IMR-90 (cell line): Measurements from ENCODE around the gene SEC24A.
A peak's percentile ranks its signal among the peaks of the same experiment; 100 is the strongest.

Source experiments
- BHLHE40 ChIP-seq: fragments of 150-350 bp; IDR thresholded peaks from 2 replicates; pipeline ENCODE4 v1.6.1; 2016; ENCODE audit warnings: mild to moderate bottlenecking, low read depth, low read length
- CEBPB ChIP-seq: IDR thresholded peaks from 2 replicates; pipeline ENCODE4 v1.6.1; 2012; ENCODE audit warnings: low read depth, low read length, improper control_type of control experiment
- CHD1 ChIP-seq: IDR thresholded peaks from 2 replicates; pipeline ENCODE4 v1.6.1; 2012; ENCODE audit warnings: low read depth, low read length, improper control_type of control experiment
- MAFK ChIP-seq: IDR thresholded peaks from 2 replicates; pipeline ENCODE4 v1.6.1; 2012; ENCODE audit warnings: low read depth, low read length, improper control_type of control experiment
- MAZ ChIP-seq: IDR thresholded peaks from 2 replicates; pipeline ENCODE4 v1.6.1; 2012; ENCODE audit warnings: low read depth, mild to moderate bottlenecking, low read length, improper control_type of control experiment, moderate library complexity, borderline replicate concordance
- MXI1 ChIP-seq: IDR thresholded peaks from 2 replicates; pipeline ENCODE4 v1.6.1; 2012; ENCODE audit warnings: low read depth, mild to moderate bottlenecking, low read length, moderate library complexity, borderline replicate concordance
- POLR2A ChIP-seq: IDR thresholded peaks from 2 replicates; pipeline ENCODE4 v1.6.1; 2012; ENCODE audit warnings: mild to moderate bottlenecking, low read depth, low read length
- RAD21 ChIP-seq: IDR thresholded peaks from 2 replicates; pipeline ENCODE4 v1.6.1; 2012; ENCODE audit warnings: low read length, improper control_type of control experiment
- RFX5 ChIP-seq: IDR thresholded peaks from 2 replicates; pipeline ENCODE4 v1.8.0; 2012; ENCODE audit warnings: low read depth, mild to moderate bottlenecking, low read length, moderate library complexity
- SMC3 ChIP-seq: fragments of 150-350 bp; IDR thresholded peaks from 2 replicates; pipeline ENCODE4 v1.6.1; 2016; ENCODE audit warnings: low read depth, mild to moderate bottlenecking, antibody characterized with exemption, low read length, moderate library complexity
- TF ChIP-seq, protein P1 (sequence below): conservative IDR thresholded peaks from 2 replicates; pipeline ENCODE4 v1.5.1; 2012; ENCODE audit warnings: mild to moderate bottlenecking, low read depth, low read length, improper control_type of control experiment
- TF ChIP-seq, protein P2 (sequence below): fragments of 150-350 bp; IDR thresholded peaks from 2 replicates; pipeline ENCODE4 v1.6.1; 2017; ENCODE audit warnings: mild to moderate bottlenecking, antibody characterized with exemption, low read length, low read depth
- TF ChIP-seq, protein P3 (sequence below): fragments of 150-350 bp; IDR thresholded peaks from 2 replicates; pipeline ENCODE4 v1.6.1; 2016; ENCODE audit warnings: low read depth, mild to moderate bottlenecking, low read length, moderate library complexity, borderline replicate concordance

DNA sequence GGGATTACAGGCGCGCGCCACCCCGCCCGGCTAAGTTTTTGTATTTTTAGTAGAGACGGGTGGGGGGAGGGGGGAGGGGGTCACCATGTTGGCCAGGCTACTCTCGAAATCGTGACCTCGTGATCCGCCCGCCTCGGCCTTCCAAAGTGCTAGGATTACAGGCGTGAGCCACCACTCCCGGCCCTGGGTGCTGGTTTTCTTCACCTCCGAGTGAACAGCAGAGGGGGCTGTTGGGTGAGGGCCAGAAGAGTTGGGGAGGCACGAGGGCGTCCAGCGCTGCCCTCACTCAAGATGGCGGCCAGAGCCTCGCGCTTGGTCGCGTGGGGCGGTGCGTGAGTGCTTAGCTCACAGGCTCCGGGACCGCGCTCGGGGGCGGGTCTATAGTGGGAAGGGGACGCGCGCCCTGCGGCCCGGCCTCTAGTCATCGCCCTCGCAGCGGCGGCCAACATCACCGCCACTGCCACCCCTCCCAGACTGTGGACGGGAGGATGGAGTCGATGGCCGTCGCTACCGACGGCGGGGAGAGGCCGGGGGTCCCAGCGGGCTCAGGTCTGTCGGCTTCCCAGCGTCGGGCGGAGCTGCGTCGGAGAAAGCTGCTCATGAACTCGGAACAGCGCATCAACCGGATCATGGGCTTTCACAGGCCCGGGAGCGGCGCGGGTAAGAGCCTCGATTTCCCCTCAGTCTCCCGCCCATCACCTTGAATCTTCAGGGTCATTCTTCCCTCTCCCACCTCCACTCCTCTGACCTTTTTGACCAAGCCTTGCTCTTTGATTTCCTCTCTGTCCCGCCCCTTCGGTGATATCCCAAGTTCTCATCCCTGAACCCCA, 89.8 kb downstream of the SEC24A start, which contains the start of gene CAMLG:
- TF ChIP-seq, protein P1, sequence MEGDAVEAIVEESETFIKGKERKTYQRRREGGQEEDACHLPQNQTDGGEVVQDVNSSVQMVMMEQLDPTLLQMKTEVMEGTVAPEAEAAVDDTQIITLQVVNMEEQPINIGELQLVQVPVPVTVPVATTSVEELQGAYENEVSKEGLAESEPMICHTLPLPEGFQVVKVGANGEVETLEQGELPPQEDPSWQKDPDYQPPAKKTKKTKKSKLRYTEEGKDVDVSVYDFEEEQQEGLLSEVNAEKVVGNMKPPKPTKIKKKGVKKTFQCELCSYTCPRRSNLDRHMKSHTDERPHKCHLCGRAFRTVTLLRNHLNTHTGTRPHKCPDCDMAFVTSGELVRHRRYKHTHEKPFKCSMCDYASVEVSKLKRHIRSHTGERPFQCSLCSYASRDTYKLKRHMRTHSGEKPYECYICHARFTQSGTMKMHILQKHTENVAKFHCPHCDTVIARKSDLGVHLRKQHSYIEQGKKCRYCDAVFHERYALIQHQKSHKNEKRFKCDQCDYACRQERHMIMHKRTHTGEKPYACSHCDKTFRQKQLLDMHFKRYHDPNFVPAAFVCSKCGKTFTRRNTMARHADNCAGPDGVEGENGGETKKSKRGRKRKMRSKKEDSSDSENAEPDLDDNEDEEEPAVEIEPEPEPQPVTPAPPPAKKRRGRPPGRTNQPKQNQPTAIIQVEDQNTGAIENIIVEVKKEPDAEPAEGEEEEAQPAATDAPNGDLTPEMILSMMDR: peak; percentile 64
- TF ChIP-seq POLR2A (peak; percentile 90), CEBPB (no peak), MAFK (no peak), RAD21 (peak; percentile 42), SMC3 (peak; percentile 44; the same call in 1 of the 2 replicates), MXI1 (peak; percentile 69), MAZ (peak; percentile 95), BHLHE40 (peak; percentile 68), CHD1 (no peak), RFX5 (no peak)
- TF ChIP-seq, protein P2, sequence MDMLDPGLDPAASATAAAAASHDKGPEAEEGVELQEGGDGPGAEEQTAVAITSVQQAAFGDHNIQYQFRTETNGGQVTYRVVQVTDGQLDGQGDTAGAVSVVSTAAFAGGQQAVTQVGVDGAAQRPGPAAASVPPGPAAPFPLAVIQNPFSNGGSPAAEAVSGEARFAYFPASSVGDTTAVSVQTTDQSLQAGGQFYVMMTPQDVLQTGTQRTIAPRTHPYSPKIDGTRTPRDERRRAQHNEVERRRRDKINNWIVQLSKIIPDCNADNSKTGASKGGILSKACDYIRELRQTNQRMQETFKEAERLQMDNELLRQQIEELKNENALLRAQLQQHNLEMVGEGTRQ: peak; percentile 92
- TF ChIP-seq, protein P3, sequence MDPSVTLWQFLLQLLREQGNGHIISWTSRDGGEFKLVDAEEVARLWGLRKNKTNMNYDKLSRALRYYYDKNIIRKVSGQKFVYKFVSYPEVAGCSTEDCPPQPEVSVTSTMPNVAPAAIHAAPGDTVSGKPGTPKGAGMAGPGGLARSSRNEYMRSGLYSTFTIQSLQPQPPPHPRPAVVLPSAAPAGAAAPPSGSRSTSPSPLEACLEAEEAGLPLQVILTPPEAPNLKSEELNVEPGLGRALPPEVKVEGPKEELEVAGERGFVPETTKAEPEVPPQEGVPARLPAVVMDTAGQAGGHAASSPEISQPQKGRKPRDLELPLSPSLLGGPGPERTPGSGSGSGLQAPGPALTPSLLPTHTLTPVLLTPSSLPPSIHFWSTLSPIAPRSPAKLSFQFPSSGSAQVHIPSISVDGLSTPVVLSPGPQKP: no peak
